C4-2B (cell line): ENCODE data around the gene RUNX3.

Source experiments
- H3K27ac ChIP-seq: fragments of 450-650 bp; 2 replicates; pipeline ENCODE4 v1.5.1; 2017
- CTCF ChIP-seq: fragments of 450-650 bp; conservative IDR thresholded peaks from 2 replicates; pipeline ENCODE4 v1.5.1; 2017; ENCODE audit warnings: mild to moderate bottlenecking
- ZFX ChIP-seq: fragments of 450-650 bp; IDR thresholded peaks from 2 replicates; pipeline ENCODE4 v1.6.1; 2017

The RUNX3 gene

GRCh38 chr1:24942789-24943188 lies 12.7 kb upstream of the RUNX3 start:
- no peak for TF ChIP-seq ZFX
- no peak for TF ChIP-seq CTCF
- H3K27ac ChIP-seq = no peak overlapping the region

GRCh38 chr1:24941564-24941963 lies 11.5 kb upstream of the RUNX3 start:
- no peak overlapping the region for H3K27ac ChIP-seq
- TF ChIP-seq CTCF = no peak
- no peak for TF ChIP-seq ZFX

GRCh38 chr1:24940231-24940630 lies 10.2 kb upstream of the RUNX3 start:
- no peak overlapping the region for H3K27ac ChIP-seq
- TF ChIP-seq CTCF = no peak
- TF ChIP-seq ZFX = no peak

- TF ChIP-seq CTCF = no peak
- TF ChIP-seq ZFX = no peak
- no peak overlapping the region for H3K27ac ChIP-seq
These were observed 9.7 kb upstream of the RUNX3 start for GRCh38 chr1:24939675-24940193.

- H3K27ac ChIP-seq = no peak overlapping the region
- TF ChIP-seq CTCF (no peak), ZFX (no peak)
These were observed 9.1 kb upstream of the RUNX3 start for GRCh38 chr1:24939040-24939674.

GRCh38 chr1:24938276-24938675 lies 8.2 kb upstream of the RUNX3 start:
- no peak for TF ChIP-seq ZFX
- H3K27ac ChIP-seq = no peak overlapping the region

GRCh38 chr1:24936684-24937083 lies 6.6 kb upstream of the RUNX3 start:
- TF ChIP-seq CTCF (no peak), ZFX (no peak)
- H3K27ac ChIP-seq = no peak overlapping the region
